SKM-1 treated with dmso at 0.1 percent for 144 hours (cell line): ENCODE results near the gene PEF1.
"Not testable (repeated sequence)": the region's sequence is repeated elsewhere in the genome, so short reads cannot be mapped to it uniquely, and the experiment has no call there.

Experiments used
- DNase-seq: peaks from one replicate; lab custom pipeline; 2025; ENCODE audit not compliant: unreplicated experiment; lab: John Stamatoyannopoulos, UW

PEF1 gene

GRCh38 chr1:31615939-31616338 is 28.7 kb downstream of the PEF1 start:
- no peak for DNase-seq

- no peak for DNase-seq
Measured at GRCh38 chr1:31615414-31615813, 29.3 kb downstream of the PEF1 start.

- no peak for DNase-seq
Measured at GRCh38 chr1:31614414-31615005, 30.2 kb downstream of the PEF1 start.

- no peak for DNase-seq
Measured at GRCh38 chr1:31609514-31610118, 35.1 kb downstream of the PEF1 start.

- no peak for DNase-seq
Measured at GRCh38 chr1:31607360-31607759, 37.3 kb downstream of the PEF1 start.

- DNase-seq = peak; percentile 42
Measured at GRCh38 chr1:31605908-31606427, 38.7 kb downstream of the PEF1 start.

- no peak for DNase-seq
Measured at GRCh38 chr1:31602081-31602480, 42.6 kb downstream of the PEF1 start.

GRCh38 chr1:31600641-31601040 is 44.0 kb downstream of the PEF1 start:
- no peak for DNase-seq

- DNase-seq = no peak
Measured at GRCh38 chr1:31598980-31599379, 45.7 kb downstream of the PEF1 start.

GRCh38 chr1:31596737-31597097 is 48.0 kb downstream of the PEF1 start:
- no peak for DNase-seq

- no peak for DNase-seq
Measured at GRCh38 chr1:31595836-31596736, 48.6 kb downstream of the PEF1 start.

GRCh38 chr1:31593770-31594632 is 50.7 kb downstream of the PEF1 start:
- DNase-seq = peak; percentile 42

GRCh38 chr1:31593136-31593665 is 51.5 kb downstream of the PEF1 start:
- DNase-seq = no peak

- DNase-seq = no peak
Measured at GRCh38 chr1:31592132-31592531, 52.5 kb downstream of the PEF1 start.

- DNase-seq = no peak
Measured at GRCh38 chr1:31591425-31592093, 53.1 kb downstream of the PEF1 start.

- no peak for DNase-seq
Measured at GRCh38 chr1:31588751-31589515, 55.7 kb downstream of the PEF1 start.

- DNase-seq = peak; percentile 53
Measured at GRCh38 chr1:31587720-31588423, 56.8 kb downstream of the PEF1 start.

- DNase-seq = not testable (repeated sequence)
Measured at GRCh38 chr1:31587328-31587699, 57.4 kb downstream of the PEF1 start.
